IPS DF 4.7 (cell line): Measurements from ENCODE around the gene LRRTM4.
A peak's percentile ranks its signal among the peaks of the same experiment; 100 is the strongest.

Experiments used
- DNase-seq: peaks from one replicate; pipeline ENCODE4 v3.0.0-alpha.2; 2013; ENCODE audit warnings: low spot score; ENCODE audit errors: extremely low read depth

The LRRTM4 gene

DNA sequence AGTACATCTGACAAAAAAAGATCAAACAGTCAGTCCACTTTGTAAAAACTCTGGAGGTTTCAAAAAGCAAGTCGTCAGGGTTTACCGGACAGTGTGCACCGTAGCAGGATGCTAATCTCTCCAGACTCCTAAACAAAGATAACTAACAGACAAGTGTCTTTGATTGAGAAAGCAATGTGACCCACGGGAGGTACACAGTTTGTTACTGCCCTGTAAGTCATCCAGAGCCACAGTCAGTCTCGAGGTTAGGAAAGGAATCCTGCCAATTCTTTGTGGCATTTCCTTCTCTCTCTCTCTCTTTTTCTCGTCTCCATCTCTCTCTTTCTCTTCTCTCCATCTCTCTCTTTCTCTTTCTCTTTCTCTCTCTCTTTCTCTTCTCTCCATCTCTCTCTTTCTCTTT, 42.8 kb downstream of the LRRTM4 start:
- DNase-seq = no peak

- DNase-seq = no peak
Measured at GRCh38 chr2:77470096-77470495, 52.1 kb downstream of the LRRTM4 start.

GRCh38 chr2:77469106-77469505, 53.1 kb downstream of the LRRTM4 start:
- DNase-seq = no peak

DNA sequence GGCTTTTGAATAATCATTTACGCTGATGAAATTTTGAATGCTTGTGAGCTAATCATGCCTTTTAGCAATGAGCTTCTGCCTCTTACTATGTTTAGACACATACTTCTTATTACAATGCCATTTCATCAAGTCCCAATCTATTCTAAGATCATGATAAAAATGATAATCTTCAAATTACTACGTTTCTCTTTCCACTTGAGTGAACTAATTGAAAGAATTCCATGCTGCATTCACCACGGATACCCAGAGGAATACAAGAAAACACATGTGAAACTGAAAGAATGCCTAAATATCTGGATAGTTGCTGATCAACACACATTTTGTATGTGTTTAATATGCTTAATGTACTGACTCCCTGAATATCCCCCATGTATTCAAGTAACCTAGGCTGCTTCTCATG, 62.3 kb downstream of the LRRTM4 start:
- DNase-seq = no peak

DNA sequence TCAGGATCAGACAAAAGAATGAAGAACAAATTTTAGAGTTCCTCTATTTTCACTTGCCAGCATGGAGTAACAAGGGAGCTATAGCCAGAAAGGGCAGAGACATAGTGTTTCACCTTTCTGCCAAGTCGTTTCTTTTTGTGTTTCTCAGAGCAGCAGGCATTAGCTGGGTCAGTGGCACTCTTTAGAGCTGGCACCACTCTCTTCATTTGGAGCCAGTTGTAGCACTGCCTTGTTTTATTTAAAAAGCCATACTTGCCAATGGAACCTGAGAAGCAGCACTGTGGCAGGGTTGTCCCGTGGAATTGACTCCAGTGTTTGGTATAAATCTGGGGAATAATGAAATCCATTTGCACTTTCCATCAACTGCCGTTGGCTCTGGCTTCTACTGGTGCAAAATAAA, 64.0 kb downstream of the LRRTM4 start:
- DNase-seq = no peak

- DNase-seq = no peak
Measured at GRCh38 chr2:77457665-77458064, 64.5 kb downstream of the LRRTM4 start.

DNA sequence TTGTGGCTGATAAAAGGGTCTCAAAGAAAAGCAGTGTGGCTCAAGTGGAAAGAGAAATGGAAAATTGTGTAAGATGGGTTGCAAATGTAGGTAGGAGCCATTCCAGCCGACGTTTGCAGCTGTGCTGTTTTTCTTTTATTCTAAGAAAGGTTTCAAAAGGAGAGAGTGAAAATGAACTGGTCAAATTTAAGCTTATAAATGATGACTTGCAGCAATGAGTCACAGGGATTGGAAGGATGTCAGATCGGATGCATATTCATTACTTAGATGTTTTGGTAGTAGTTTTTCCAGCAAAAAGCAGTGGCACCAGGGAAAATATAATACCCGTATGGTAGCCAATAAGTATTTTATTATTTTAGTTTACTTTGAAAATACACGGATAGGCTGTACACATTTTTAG, 79.1 kb downstream of the LRRTM4 start:
- DNase-seq = no peak

- DNase-seq = no peak
Measured at GRCh38 chr2:77434880-77435279, 87.3 kb downstream of the LRRTM4 start.

- no peak for DNase-seq
Measured at GRCh38 chr2:77428946-77429345, 93.2 kb downstream of the LRRTM4 start.

GRCh38 chr2:77421971-77422370, 100.2 kb downstream of the LRRTM4 start:
- no peak for DNase-seq

DNA sequence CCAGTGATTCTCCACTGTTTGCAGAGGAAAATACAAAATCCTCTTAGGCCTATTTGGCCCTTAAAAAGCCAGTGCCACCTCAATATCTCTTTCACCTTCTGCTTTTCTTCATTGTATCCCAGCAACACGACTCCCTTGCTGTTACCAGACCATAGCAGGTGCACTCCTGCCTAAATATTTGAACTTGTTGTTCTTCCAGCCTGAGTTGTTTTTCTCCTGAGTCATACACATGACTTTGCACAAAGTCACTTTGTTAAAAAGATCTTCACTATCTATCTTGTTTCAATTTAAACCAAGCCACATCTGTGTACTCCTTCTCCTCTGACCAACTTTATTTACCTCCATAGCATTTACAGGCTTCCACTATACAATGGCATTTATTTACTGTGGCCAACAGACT, 103.6 kb downstream of the LRRTM4 start:
- no peak for DNase-seq

- DNase-seq = no peak
Measured at GRCh38 chr2:77404189-77404588, 118.0 kb downstream of the LRRTM4 start.

- DNase-seq = no peak
Measured at GRCh38 chr2:77398970-77399600, 123.1 kb downstream of the LRRTM4 start.

DNA sequence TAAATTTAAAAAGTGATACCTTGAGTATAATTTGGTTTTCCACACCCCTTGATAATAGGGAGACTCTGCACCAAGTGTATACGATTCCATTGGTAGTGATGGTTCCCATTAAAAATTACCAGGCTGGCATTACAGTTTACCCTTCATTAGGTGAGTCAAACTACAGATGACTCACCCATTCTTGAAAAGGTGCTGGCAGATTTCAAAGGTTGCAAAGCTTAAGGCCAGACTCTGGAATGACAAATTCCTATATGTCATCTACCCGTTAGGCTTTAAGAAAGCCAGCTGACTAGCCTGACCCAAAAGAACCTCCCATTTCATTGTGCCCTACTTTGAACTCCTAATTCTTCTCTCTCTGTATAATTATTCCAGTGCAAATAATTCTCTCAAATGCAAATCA, 124.4 kb downstream of the LRRTM4 start:
- DNase-seq = no peak

- no peak for DNase-seq
Measured at GRCh38 chr2:77395011-77395410, 127.2 kb downstream of the LRRTM4 start.

DNA sequence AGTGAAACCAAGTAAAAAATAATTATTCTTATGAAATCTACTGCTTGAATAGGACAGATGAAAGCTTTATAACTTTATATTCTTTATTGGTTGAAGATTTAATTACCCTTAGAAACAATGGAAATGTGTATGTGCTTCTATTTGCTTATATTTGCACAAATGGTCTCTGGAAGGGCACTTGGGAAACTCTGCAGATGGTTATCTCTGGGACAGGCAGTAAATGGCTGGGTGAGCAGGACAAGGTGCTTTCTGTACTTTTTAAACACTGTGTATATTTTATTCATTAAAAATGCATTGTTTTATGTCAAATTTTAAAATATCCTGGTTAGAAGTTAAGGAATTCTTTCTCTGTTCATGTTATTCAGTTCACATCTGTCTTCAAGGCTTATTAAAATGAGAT, 131.1 kb downstream of the LRRTM4 start:
- no peak for DNase-seq

GRCh38 chr2:77387324-77387723, 134.9 kb downstream of the LRRTM4 start:
- peak; percentile 46 for DNase-seq

DNA sequence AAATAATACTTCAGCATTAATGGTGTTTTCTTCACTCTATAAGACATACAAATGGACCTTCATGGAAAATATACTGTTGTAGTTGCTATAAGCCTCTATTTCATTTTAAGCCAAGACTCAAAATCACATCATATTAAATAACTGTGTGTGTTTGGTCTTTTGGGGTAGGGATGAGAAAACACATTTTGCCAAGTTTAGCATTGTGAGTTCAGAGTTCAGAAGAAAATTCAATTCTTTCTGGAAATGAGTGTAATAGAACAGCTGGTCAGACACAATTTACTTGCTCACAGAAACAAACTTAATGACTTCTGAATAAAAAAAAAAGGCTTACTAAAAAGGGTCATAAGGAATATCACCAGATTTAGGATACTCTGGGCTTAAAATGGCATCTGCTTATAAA, 149.5 kb downstream of the LRRTM4 start:
- no peak for DNase-seq

DNA sequence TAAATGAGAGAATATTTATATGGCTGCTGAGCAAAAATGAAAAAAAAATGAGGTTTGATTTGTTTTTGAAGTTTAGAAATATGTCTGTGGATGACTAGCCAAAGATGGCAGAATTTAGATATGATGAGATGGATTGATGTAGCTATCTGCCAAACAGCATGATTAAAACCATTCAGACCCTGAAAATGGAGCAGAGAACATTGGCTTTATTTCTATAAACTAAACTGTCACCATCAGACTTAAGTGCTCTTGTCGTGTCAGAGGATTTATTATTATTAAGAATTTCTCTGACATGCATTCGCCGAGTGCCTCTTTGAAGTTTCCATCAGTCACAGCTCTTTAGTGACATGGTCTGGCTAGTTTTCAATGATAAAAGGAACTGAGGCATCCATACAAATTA, 151.7 kb downstream of the LRRTM4 start:
- no peak for DNase-seq

DNA sequence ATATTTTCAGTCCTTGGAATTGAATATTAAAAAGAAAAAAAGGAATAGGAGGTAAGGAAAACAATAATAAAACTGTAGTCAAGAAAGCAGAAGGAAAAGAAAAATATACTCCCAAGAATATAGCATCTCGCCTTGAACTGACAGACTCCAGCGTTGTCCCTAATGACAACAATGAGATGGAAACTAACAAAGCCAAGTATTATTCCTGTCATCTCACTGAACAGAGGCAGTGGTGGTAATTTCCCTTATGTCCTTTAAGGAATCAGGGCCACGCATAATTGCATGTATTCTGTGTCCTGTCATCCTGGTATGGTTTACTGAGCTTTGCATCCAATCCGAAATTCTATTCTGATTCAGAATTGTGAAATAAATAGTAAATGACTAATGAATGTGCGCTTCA, 158.9 kb downstream of the LRRTM4 start:
- no peak for DNase-seq

DNA sequence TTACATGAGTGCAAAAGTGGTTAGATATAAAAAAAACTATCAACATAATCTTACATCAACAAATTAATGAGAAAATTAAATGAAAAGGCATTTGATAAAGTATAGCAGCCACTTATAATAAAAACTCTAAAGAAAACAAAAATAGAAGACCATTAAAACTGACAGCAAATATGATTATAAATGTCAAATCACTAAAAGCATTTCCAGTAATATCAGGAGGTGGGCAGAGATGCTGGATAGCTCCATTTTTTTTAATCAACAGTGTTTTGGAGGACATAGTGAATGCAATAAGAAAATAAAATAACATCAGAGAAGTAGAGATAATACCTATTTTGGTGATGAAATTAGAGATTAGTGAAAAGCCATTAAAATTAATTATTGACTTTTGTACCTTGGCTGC, 173.4 kb downstream of the LRRTM4 start:
- DNase-seq = no peak

DNA sequence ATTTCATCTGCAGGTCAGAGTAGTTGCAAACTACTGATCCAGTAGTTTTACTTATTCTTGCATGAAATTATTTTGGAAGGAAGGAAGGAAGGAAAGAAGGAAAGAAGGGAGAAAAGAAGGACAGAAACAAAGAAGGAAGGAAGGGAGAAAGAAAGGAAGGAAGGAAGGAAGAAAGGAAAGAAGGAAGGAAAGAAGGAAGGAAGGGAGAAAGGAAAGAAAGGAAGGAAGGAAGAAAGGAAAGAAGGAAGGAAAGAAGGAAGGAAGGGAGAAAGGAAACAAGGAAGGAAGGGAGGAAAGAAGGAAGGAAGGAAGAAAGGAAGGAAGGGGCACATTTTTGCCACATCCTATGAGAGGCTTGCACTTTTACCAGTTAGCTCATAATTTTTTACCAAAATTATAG, 186.2 kb downstream of the LRRTM4 start:
- DNase-seq = no peak

DNA sequence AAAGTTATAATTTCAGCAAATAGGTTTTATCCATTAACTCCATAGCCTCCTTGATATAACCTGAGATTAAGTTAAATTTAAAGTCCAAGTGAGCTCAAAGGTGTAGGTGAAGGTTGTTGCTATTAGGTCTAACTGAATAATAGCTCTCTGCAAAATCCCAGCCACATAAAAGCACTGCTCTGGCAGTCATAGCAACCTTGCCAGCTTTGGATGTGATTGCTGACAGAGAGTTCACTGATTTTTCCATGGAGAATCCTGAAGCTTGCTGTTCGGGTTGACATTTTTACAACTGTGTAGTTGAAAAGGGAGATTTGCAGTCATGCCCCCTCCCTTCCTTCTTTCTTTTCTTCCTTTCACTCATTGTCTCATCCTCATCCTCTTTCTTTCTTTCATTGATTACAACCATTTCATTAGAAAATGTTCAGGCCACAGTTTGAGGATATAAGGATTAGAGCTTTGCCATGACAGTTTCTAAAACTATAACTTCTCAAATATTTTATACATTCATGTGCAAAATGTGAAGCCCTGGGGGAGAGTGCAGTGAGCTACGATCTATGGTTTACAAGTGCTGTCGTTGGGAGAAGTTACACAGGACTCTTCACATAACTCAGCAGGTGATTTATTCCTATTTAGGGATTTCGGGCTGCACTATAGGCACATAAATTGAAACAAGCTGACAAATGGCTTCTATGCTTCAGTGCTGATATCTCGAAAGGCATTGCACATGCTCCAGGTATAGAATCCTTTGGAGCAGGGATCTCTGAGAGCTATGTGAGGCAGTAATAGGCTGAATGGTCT, 193.8 kb downstream of the LRRTM4 start:
- DNase-seq = no peak
